ENCODE measurements around the gene PTAFR. TPM values are rescaled to one million over a fixed set of nuclear protein-coding genes. Genes with fewer than 3 reads are reported as not detected.

Gene PTAFR
- total and polyA plus RNA-seq, 2 donors (not counting 1 experiment from before 2014, with no cell fraction given) = 5.9 to 6.2 TPM

- POLR2A ChIA-PET = no interaction called here
- no peak for TF ChIP-seq CTCF (IDR thresholded peaks at IDR 0.05)
- no peak for TF ChIP-seq EZH2 (IDR thresholded peaks at IDR 0.05; ENCODE audit: borderline replicate concordance, insufficient read depth, low read depth, low read length, poor library complexity, severe bottlenecking)
- DNase-seq = peak; percentile 42
Measured at GRCh38 chr1:28126783-28127490, 49.6 kb downstream of the PTAFR start.

GRCh38 chr1:28126212-28126611 lies 50.3 kb downstream of the PTAFR start:
- no peak overlapping the region for H3K4me3 Mint-ChIP-seq
- peak overlapping the region in 1 of 2 donors; percentile 27 for H3K27ac ChIP-seq (ENCODE audit: low read length in 2 of 2)
- H3K27me3 Mint-ChIP-seq = no peaks in the 10 kb centered on the region
- H3K9ac ChIP-seq (ENCODE audit: low read length) = no peak overlapping the region
- H2AFZ ChIP-seq (ENCODE audit: insufficient read depth, low read depth, low read length, poor library complexity, severe bottlenecking) = no peak overlapping the region
- no peaks in the 10 kb centered on the region for H3K9me3 ChIP-seq (ENCODE audit: control extremely low read depth in 1 of 3, control insufficient read depth in 2 of 3, insufficient read depth in 1 of 3, low read length in 2 of 3)
- H3K9me3 Mint-ChIP-seq (ENCODE audit: insufficient read depth) = no peaks in the 10 kb centered on the region
- peak overlapping the region; percentile 53 for H3K4me2 ChIP-seq (replicated peaks; ENCODE audit: low read depth, low read length, poor library complexity, severe bottlenecking)
- ChIA-PET POLR2A (no interaction called here), CTCF (interaction anchor here (0.6 to 1.0 kb wide), 2 partner anchors 27 to 35 kb away, joined by 4 read pairs; no protein-coding TSS in a partner anchor)
- intact Hi-C loops (cut with micrococcal nuclease) = loop anchor here (2.0 kb wide), 1 partner anchor 47 kb away; no protein-coding TSS in a partner anchor
- DNase-seq (no peak), ATAC-seq (ENCODE audit: low read depth) (no peak)
- H3K27me3 ChIP-seq (replicated peaks in 1 of 4; ENCODE audit: control extremely low read depth in 1 of 4, control insufficient read depth in 3 of 4, insufficient read depth in 4 of 4, low read length in 3 of 4) = no peaks in the 10 kb centered on the region
- H3K4me3 ChIP-seq (ENCODE audit: control extremely low read depth in 1 of 5, extremely low read depth in 1 of 5, insufficient read depth in 1 of 5, low read depth in 2 of 5, low read length in 4 of 5) = peak overlapping the region in 1 of 5 experiments; percentile 68
- TF ChIP-seq CTCF (IDR thresholded peaks at IDR 0.05) = no peak
- no peaks in the 10 kb centered on the region for H3K36me3 ChIP-seq (replicated peaks in 1 of 2; ENCODE audit: control extremely low read depth in 1 of 2, control insufficient read depth in 1 of 2, extremely low read depth in 1 of 2, insufficient read depth in 2 of 2, low read length in 1 of 2)
- no peaks in the 10 kb centered on the region for H4K20me1 ChIP-seq (ENCODE audit: control insufficient read depth, insufficient read depth, low read length, poor library complexity, severe bottlenecking)
- no peaks in the 10 kb centered on the region for H3K79me2 ChIP-seq (ENCODE audit: control insufficient read depth, insufficient read depth, low read length)
- no peak overlapping the region for H3K27ac Mint-ChIP-seq
- WGBS (ENCODE audit: insufficient coverage) = no CpG with 5 or more reads among the region's 3 CpGs
- peaks cover 28 to 29% of the 10 kb centered on the region in 2 donors for H3K4me1 ChIP-seq (ENCODE audit: control insufficient read depth in 2 of 2, insufficient read depth in 2 of 2, low read length in 2 of 2)
- H3K4me1 Mint-ChIP-seq = peaks cover 37% of the 10 kb centered on the region

More at GRCh38 chr1:28126783-28127490, 49.6 kb downstream of the PTAFR start:
- intact Hi-C loops (cut with micrococcal nuclease) = loop anchor here (2.0 kb wide), 1 partner anchor 46 kb away; no protein-coding TSS in a partner anchor
- no peaks in the 10 kb centered on the region for H3K9me3 Mint-ChIP-seq (ENCODE audit: insufficient read depth)
- peak overlapping the region in 2 of 5 experiments; percentile 5 to 68 for H3K4me3 ChIP-seq (ENCODE audit: control extremely low read depth in 1 of 5, extremely low read depth in 1 of 5, insufficient read depth in 1 of 5, low read depth in 2 of 5, low read length in 4 of 5)
- no peaks in the 10 kb centered on the region for H3K27me3 ChIP-seq (replicated peaks in 1 of 4; ENCODE audit: control extremely low read depth in 1 of 4, control insufficient read depth in 3 of 4, insufficient read depth in 4 of 4, low read length in 3 of 4)
- CTCF ChIA-PET = interaction anchor here (0.6 to 1.0 kb wide), 2 partner anchors 28 to 36 kb away, joined by 4 read pairs; no protein-coding TSS in a partner anchor
- H3K27ac ChIP-seq (ENCODE audit: low read length in 2 of 2) = peak overlapping the region; percentile 2 to 41
- H3K9ac ChIP-seq (ENCODE audit: low read length) = no peak overlapping the region
- peak overlapping the region; percentile 53 for H3K4me2 ChIP-seq (replicated peaks; ENCODE audit: low read depth, low read length, poor library complexity, severe bottlenecking)
- no peak overlapping the region for H3K27ac Mint-ChIP-seq
- ATAC-seq (ENCODE audit: low read depth) = no peak
- H3K27me3 Mint-ChIP-seq = no peaks in the 10 kb centered on the region
- no peaks in the 10 kb centered on the region for H3K36me3 ChIP-seq (replicated peaks in 1 of 2; ENCODE audit: control extremely low read depth in 1 of 2, control insufficient read depth in 1 of 2, extremely low read depth in 1 of 2, insufficient read depth in 2 of 2, low read length in 1 of 2)
- peaks cover 39% of the 10 kb centered on the region for H3K4me1 Mint-ChIP-seq
- H4K20me1 ChIP-seq (ENCODE audit: control insufficient read depth, insufficient read depth, low read length, poor library complexity, severe bottlenecking) = no peaks in the 10 kb centered on the region
- no CpG with 5 or more reads among the region's 5 CpGs for WGBS (ENCODE audit: insufficient coverage)
- H3K4me3 Mint-ChIP-seq = peak overlapping the region; percentile 55
- H3K79me2 ChIP-seq (ENCODE audit: control insufficient read depth, insufficient read depth, low read length) = no peaks in the 10 kb centered on the region
- H2AFZ ChIP-seq (ENCODE audit: insufficient read depth, low read depth, low read length, poor library complexity, severe bottlenecking) = no peak overlapping the region
- H3K4me1 ChIP-seq (ENCODE audit: control insufficient read depth in 2 of 2, insufficient read depth in 2 of 2, low read length in 2 of 2) = peaks cover 28 to 29% of the 10 kb centered on the region in 2 donors
- H3K9me3 ChIP-seq (ENCODE audit: control extremely low read depth in 1 of 3, control insufficient read depth in 2 of 3, insufficient read depth in 1 of 3, low read length in 2 of 3) = no peaks in the 10 kb centered on the region

Measured in B cell (primary cell).